GM12891 (cell line): ENCODE results near the gene NHERF1. TPM values are rescaled to one million over a fixed set of nuclear protein-coding genes. Genes with fewer than 3 reads are reported as not detected.

Experiments
- DNase-seq: peaks from one replicate; pipeline ENCODE4 v3.0.0; 2011; ENCODE audit warnings: low spot score; ENCODE audit not compliant: insufficient read length
- FAIRE-seq: peaks from 2 replicates; lab custom pipeline; 2011; peaks lifted over from hg19 to GRCh38; lab: Jason Lieb, UNC
- PAX5 ChIP-seq: IDR thresholded peaks from 2 replicates; pipeline ENCODE4 v1.6.1; 2011; ENCODE audit warnings: low read length, moderate library complexity, mild to moderate bottlenecking; ENCODE audit not compliant: insufficient read depth, severe bottlenecking
- POLR2A ChIP-seq: IDR thresholded peaks from 2 replicates; pipeline ENCODE4 v1.6.1; 2011; ENCODE audit warnings: low read depth, low read length, control low read depth
- POLR2AphosphoS5 ChIP-seq: IDR thresholded peaks from 2 replicates; pipeline ENCODE4 v1.6.1; 2011; ENCODE audit warnings: low read depth, low read length, control low read depth
- POU2F2 ChIP-seq: IDR thresholded peaks from 2 replicates; pipeline ENCODE4 v1.6.1; 2011; ENCODE audit warnings: low read depth, mild to moderate bottlenecking, control low read depth, low read length, moderate library complexity
- SPI1 ChIP-seq: IDR thresholded peaks from 2 replicates; pipeline ENCODE4 v1.6.1; 2011; ENCODE audit warnings: low read depth, low read length, control low read depth
- TAF1 ChIP-seq: IDR thresholded peaks from 2 replicates; pipeline ENCODE4 v1.6.1; 2011; ENCODE audit warnings: low read depth, low read length, control low read depth
- polyA plus RNA-seq: library from polyadenylated mRNA; unstranded; fragments of >200 nt; gene quantifications from one replicate; pipeline ENCODE4 v1.2.1, GENCODE V29; 2012; ENCODE audit warnings: low read depth, missing spikeins, inconsistent platforms; ENCODE audit not compliant: missing spikeins

The NHERF1 gene
- polyA plus RNA-seq: 19.1 TPM

DNA sequence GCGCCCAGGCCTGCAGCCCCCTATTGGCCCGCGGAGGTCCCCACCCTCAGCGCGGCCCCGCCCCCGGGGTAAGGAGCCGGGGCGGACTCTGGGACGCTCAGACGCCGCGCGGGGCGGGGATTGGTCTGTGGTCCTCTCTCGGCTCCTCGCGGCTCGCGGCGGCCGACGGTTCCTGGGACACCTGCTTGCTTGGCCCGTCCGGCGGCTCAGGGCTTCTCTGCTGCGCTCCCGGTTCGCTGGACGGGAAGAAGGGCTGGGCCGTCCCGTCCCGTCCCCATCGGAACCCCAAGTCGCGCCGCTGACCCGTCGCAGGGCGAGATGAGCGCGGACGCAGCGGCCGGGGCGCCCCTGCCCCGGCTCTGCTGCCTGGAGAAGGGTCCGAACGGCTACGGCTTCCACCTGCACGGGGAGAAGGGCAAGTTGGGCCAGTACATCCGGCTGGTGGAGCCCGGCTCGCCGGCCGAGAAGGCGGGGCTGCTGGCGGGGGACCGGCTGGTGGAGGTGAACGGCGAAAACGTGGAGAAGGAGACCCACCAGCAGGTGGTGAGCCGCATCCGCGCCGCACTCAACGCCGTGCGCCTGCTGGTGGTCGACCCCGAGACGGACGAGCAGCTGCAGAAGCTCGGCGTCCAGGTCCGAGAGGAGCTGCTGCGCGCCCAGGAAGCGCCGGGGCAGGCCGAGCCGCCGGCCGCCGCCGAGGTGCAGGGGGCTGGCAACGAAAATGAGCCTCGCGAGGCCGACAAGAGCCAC lies at the start of gene NHERF1:
Gene NHERF1, plus strand, starts transcription at position 100 of the 750 bp plus-strand sequence. Its CDS starts 219 bp downstream, at position 319.
- TF ChIP-seq TAF1 (peak; percentile 93), PAX5 (no peak), POLR2AphosphoS5 (peak; percentile 75), SPI1 (no peak), POLR2A (peak; percentile 82), POU2F2 (no peak)
- DNase-seq (peak; percentile 99), FAIRE-seq (no peak)

DNA sequence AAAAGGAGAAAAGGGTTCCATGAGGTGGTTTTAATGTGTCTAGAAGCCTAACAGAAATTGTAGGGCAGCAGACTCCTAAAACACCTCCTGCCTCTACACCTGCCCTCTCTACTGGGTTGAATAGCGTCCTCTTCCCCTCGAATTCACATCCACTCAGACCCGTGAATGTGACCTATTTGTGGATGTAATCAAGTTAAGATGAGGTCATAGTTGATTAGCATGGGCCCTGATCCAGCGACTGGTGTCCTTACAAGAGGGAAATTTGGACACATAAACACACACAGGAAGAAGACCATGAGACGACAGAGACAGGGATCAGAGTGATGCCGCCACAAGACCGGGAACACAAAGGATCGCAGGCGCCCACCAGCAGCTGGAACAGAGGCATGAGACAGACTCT lies 49.2 kb upstream of the NHERF1 start:
- FAIRE-seq (no peak), DNase-seq (no peak)
- no peak for TF ChIP-seq TAF1
- TF ChIP-seq POU2F2: no peak
- no peak for TF ChIP-seq SPI1
- no peak for TF ChIP-seq POLR2AphosphoS5
- TF ChIP-seq PAX5: no peak
- no peak for TF ChIP-seq POLR2A

DNA sequence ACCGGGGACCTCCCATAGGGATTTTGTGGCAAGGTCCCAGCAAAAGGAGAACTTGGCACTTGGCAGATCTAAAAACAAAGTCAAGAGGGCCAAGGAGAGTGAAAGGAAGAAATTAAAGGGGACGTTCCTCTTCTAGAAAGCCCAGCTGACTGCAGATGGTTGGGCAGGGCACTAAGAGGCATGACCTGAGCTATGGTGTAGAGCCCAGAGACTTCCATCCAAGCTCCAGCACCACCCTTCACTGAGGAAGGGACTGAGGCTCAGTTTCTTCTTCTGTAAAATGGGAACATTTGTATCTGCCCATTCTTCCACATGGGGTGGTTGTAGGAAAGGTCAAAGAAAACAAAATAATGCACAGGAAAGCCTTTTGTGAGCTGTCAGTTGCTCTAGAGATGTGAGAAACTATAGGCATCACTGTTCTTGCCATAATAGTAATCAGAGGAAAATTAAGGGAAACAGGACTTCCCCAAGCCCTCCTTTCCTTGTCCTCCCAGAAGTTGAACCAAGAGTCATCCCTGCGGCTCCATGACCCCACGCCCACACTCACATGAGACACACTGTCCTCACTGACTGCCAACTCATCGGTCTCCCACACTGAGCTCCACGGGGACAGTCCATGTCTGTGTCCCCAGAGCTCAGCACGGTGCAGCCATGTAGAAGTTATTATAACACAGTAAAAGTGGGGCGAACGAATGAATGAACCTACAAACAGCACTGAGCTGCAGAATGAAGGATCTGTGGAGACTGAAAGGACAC lies 46.1 kb upstream of the NHERF1 start:
- DNase-seq (no peak), FAIRE-seq (no peak)
- no peak for TF ChIP-seq POLR2AphosphoS5
- TF ChIP-seq POLR2A: no peak
- TF ChIP-seq SPI1: no peak
- no peak for TF ChIP-seq PAX5
- no peak for TF ChIP-seq TAF1
- TF ChIP-seq POU2F2: no peak

GRCh38 chr17:74703311-74703710 lies 45.1 kb upstream of the NHERF1 start:
- DNase-seq (no peak), FAIRE-seq (no peak)
- no peak for TF ChIP-seq TAF1
- TF ChIP-seq PAX5: no peak
- TF ChIP-seq SPI1: no peak
- TF ChIP-seq POLR2A: no peak
- TF ChIP-seq POLR2AphosphoS5: no peak
- no peak for TF ChIP-seq POU2F2

DNA sequence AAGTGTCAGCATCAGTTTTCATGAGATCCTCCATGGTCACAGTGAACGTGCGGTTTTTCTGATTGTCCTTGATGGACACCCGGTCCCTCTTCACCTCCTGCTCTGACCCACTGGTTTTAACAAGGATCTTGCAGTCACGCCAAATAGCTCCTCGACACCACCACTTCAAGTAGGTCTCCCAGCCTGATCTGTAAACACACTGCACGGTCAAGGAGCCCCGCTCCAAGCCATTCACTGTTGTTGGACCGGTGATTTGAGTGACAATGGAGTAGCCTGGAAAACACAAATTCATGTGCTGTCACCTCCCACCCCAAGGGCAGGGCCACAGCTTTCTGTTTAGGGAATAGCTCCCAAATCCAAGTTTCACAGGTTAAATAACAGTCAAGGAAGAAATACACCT lies 43.9 kb upstream of the NHERF1 start:
- FAIRE-seq: no peak
- TF ChIP-seq PAX5: no peak
- TF ChIP-seq POLR2A: no peak
- no peak for TF ChIP-seq TAF1

DNA sequence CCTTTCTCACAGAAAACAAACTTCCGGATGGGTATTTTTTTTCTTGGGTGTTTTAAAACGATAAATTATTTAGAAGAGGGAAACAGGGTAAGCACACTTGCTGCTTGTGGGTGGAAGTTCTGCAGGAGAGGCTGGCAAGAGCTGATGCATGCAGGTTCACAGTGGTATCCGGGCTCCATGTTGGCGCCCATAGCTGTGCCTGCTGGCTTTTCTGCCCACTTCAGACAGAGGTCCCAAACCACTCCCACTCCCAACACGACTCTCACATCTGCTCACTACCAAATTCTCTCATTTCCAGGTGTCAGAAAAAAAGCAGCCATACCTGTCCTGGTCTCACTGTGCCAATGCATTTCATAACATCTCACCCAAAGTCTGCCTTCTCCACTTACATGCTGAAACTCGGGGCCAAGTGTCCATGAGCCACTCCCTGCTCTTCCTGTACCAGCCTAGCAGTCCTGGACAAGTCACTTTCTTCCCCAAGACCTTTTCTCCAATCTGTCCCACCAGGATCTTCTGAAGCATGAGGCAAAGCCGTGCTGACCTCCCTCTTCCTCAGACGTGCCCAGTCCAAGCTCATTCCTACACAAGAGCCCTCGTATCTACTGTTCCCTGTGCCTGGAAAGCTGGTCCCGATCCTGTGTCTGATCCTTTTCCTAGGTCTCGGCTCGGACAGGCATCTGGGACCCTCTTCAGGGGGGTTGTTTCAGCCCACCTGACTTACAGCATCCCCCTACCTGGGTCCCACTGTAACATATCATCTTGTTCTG lies 37.2 kb upstream of the NHERF1 start:
- FAIRE-seq (no peak), DNase-seq (no peak)
- TF ChIP-seq POLR2A (no peak), PAX5 (no peak), POLR2AphosphoS5 (no peak), TAF1 (no peak), SPI1 (no peak), POU2F2 (no peak)

More for the DNA sequence above, 43.9 kb upstream of the NHERF1 start:
- DNase-seq: no peak

GRCh38 chr17:74712301-74712700 lies 36.1 kb upstream of the NHERF1 start:
- no peak for TF ChIP-seq SPI1
- no peak for TF ChIP-seq POLR2AphosphoS5
- no peak for TF ChIP-seq POLR2A
- TF ChIP-seq POU2F2: no peak
- no peak for TF ChIP-seq TAF1
- TF ChIP-seq PAX5: no peak
- DNase-seq: no peak
- FAIRE-seq: no peak

- FAIRE-seq (no peak), DNase-seq (no peak)
- TF ChIP-seq POLR2AphosphoS5 (no peak), POLR2A (no peak)
These were observed 35.7 kb upstream of the NHERF1 start, which contains the start of gene CD300LF for GRCh38 chr17:74712756-74713155. CD300LF (minus strand) TSS chr17:74712923; CDS start chr17:74712866, 57 bp downstream.

GRCh38 chr17:74713171-74713755 lies 35.2 kb upstream of the NHERF1 start:
- DNase-seq (no peak), FAIRE-seq (no peak)
- TF ChIP-seq TAF1 (no peak), POLR2AphosphoS5 (no peak), PAX5 (no peak), POLR2A (no peak), SPI1 (no peak), POU2F2 (no peak)

DNA sequence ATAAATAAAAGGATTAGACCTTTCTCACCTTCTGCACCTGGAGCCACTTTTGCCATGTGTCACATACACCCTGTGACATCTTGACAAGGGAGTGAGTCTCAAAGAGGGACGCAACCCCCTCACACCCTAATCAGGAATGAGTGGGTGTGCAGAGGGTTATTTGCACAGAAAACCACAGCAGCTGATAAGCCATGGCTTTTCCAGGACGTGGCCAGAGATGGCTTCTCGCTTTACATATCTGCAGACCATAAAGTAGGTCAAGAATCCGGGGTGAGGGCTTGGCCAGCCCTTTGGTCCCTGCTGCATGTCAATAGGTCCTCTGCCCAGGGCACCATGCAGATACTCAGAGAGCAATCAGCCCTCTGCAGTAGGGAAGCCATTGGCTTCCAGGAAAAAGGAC lies 33.3 kb upstream of the NHERF1 start:
- TF ChIP-seq PAX5 (no peak), TAF1 (no peak), POU2F2 (no peak), SPI1 (no peak), POLR2AphosphoS5 (no peak), POLR2A (no peak)
- no peak for FAIRE-seq

More for the DNA sequence above, 33.3 kb upstream of the NHERF1 start:
- no peak for DNase-seq
